ENCODE data around the gene DHRS1. TPM values are rescaled to one million over a fixed set of nuclear protein-coding genes. Genes with fewer than 3 reads are reported as not detected.

The DHRS1 gene
- total RNA-seq, 2 donors from 2014 or later, result 10.1 to 13.7 TPM

- no peak for TF ChIP-seq CTCF (IDR thresholded peaks at IDR 0.05)
- DNase-seq (ENCODE audit: low spot score), result no peak
- Histone ChIP-seq H3K4me1 (peaks cover 0 to 20% of the 10 kb centered on the region in 2 donors), H3K36me3 (peaks cover 55% of the 10 kb centered on the region), H3K4me3 (peak overlapping the region; percentile 80 to 87), H3K27me3 (no peaks in the 10 kb centered on the region), H3K9me3 (no peaks in the 10 kb centered on the region), H3K27ac (peak overlapping the region; percentile 84 to 91)
Observed at GRCh38 chr14:24300326-24300980, 873 bp upstream of the DHRS1 start.

- DNase-seq (ENCODE audit: low spot score), result no peak
- Histone ChIP-seq H3K9me3 (no peaks in the 10 kb centered on the region), H3K36me3 (peaks cover 45% of the 10 kb centered on the region), H3K4me1 (peaks cover 0 to 20% of the 10 kb centered on the region in 2 donors), H3K27me3 (no peaks in the 10 kb centered on the region), H3K27ac (peak overlapping the region; percentile 84 to 91), H3K4me3 (peak overlapping the region; percentile 80 to 87)
- TF ChIP-seq CTCF (IDR thresholded peaks at IDR 0.05), result no peak
Observed at GRCh38 chr14:24298892-24299254, 707 bp downstream of the DHRS1 start.

GRCh38 chr14:24297190-24297964, 2.2 kb downstream of the DHRS1 start:
- H3K4me1 ChIP-seq, result peaks cover 0 to 20% of the 10 kb centered on the region in 2 donors
- H3K36me3 ChIP-seq, result peaks cover 30% of the 10 kb centered on the region
- TF ChIP-seq CTCF (IDR thresholded peaks at IDR 0.05), result no peak
- no peak overlapping the region for H3K4me3 ChIP-seq
- no peak for DNase-seq (ENCODE audit: low spot score)
- H3K27ac ChIP-seq, result no peak overlapping the region
- H3K27me3 ChIP-seq, result no peaks in the 10 kb centered on the region
- H3K9me3 ChIP-seq, result no peaks in the 10 kb centered on the region

GRCh38 chr14:24296341-24297157, 3.0 kb downstream of the DHRS1 start:
- no peak overlapping the region for H3K27ac ChIP-seq

GRCh38 chr14:24293525-24293924, 6.1 kb downstream of the DHRS1 start:
- no peak overlapping the region for H3K27ac ChIP-seq
- peaks cover 41% of the 10 kb centered on the region for H3K36me3 ChIP-seq
- no peak for TF ChIP-seq CTCF (IDR thresholded peaks at IDR 0.05)

More at GRCh38 chr14:24296341-24297157, 3.0 kb downstream of the DHRS1 start:
- H3K4me3 ChIP-seq, result no peak overlapping the region
- peak; percentile 72 for DNase-seq (ENCODE audit: low spot score)
- peak; percentile 30 to 79 for TF ChIP-seq CTCF (IDR thresholded peaks at IDR 0.05)
- peaks cover 22% of the 10 kb centered on the region for H3K36me3 ChIP-seq
- H3K27me3 ChIP-seq, result no peaks in the 10 kb centered on the region
- peaks cover 0 to 20% of the 10 kb centered on the region in 2 donors for H3K4me1 ChIP-seq
- H3K9me3 ChIP-seq, result no peaks in the 10 kb centered on the region

More at GRCh38 chr14:24293525-24293924, 6.1 kb downstream of the DHRS1 start:
- no peaks in the 10 kb centered on the region for H3K27me3 ChIP-seq
- H3K4me1 ChIP-seq, result no peaks in the 10 kb centered on the region
- H3K4me3 ChIP-seq, result no peak overlapping the region
- H3K9me3 ChIP-seq, result no peaks in the 10 kb centered on the region
- no peak for DNase-seq (ENCODE audit: low spot score)
